K562 (cell line): ENCODE measurements around the gene CLIP1. TPM values are rescaled to one million over a fixed set of nuclear protein-coding genes. Genes with fewer than 3 reads are reported as not detected.

Experiments used
- JUN ChIP-seq, 2 experiments: sonication (generic) in 1 of 2; formaldehyde crosslinking in 1 of 2; IDR thresholded peaks; 2 replicates each; pipeline versions ENCODE4 v1.6.1 to v1.8.0; 2012 to 2022; ENCODE audit warnings: borderline replicate concordance in 2 of 2, mild to moderate bottlenecking in 2 of 2, improper control_type of control experiment in 1 of 2, low read depth in 1 of 2, low read length in 1 of 2, missing genetic modification reagents in 1 of 2
- KDM5B ChIP-seq: fragments of 200-600 bp; sonication (generic); IDR thresholded peaks from 2 replicates; pipeline ENCODE4 v1.6.1; 2012; ENCODE audit warnings: low read depth, mild to moderate bottlenecking, moderate library complexity, low read length, control low read depth, inconsistent platforms; ENCODE audit not compliant: insufficient replicate concordance
- MCM5 ChIP-seq: fragments of 450-650 bp; IDR thresholded peaks from 2 replicates; pipeline ENCODE4 v1.6.1; 2016; ENCODE audit warnings: low read depth
- NFXL1 ChIP-seq: fragments of 450-650 bp; formaldehyde crosslinking; IDR thresholded peaks from 2 replicates; pipeline ENCODE4 v1.4.0; 2021; ENCODE audit warnings: mild to moderate bottlenecking
- SIX5 ChIP-seq, 2 experiments: IDR thresholded peaks; 2 replicates each; pipeline ENCODE4 v1.6.1; 2011; ENCODE audit warnings: low read length in 2 of 2, borderline replicate concordance in 1 of 2, low read depth in 1 of 2, mild to moderate bottlenecking in 1 of 2, moderate library complexity in 1 of 2; ENCODE audit not compliant: insufficient read depth in 1 of 2
- ZNF212 ChIP-seq: fragments of 450-650 bp; formaldehyde crosslinking; IDR thresholded peaks from 2 replicates; pipeline ENCODE4 v1.4.0; 2020; ENCODE audit warnings: mild to moderate bottlenecking
- ZNF316 ChIP-seq: fragments of 450-650 bp; IDR thresholded peaks from 2 replicates; pipeline ENCODE4 v1.6.1; 2016
- ZNF696 ChIP-seq: fragments of 250-450 bp; sonication (Bioruptor Pico); conservative IDR thresholded peaks from 2 replicates; pipeline ENCODE4 v1.4.0; 2020; ENCODE audit warnings: mild to moderate bottlenecking, moderate library complexity
- ZZZ3 ChIP-seq: fragments of 450-650 bp; IDR thresholded peaks from 2 replicates; pipeline ENCODE4 v1.6.1; 2016; ENCODE audit warnings: antibody characterized with exemption, mild to moderate bottlenecking, moderate library complexity
- polyA plus RNA-seq, 8 experiments: library from polyadenylated mRNA; depleted of rRNA in 4 of 8; stranded (reverse) in 5 of 8; unstranded in 3 of 8; fragments of >200 nt; fragmentation: Nextera tagmentation in 2 of 8; fragmentation: Illumina TruSeq in 1 of 8; extraction: Ambion mirVana in 2 of 8; extraction: Trizol in 1 of 8; gene quantifications; 2 replicates each; pipeline versions ENCODE4 v1.2.1 to v1.2.3, GENCODE V29; 2011 to 2014; ENCODE audit warnings: inconsistent platforms in 1 of 8, missing spikeins in 1 of 8
- total RNA-seq, 7 experiments: library from RNA; depleted of rRNA in 6 of 7; stranded (reverse); fragments of >200 nt in 6 of 7; fragmentation: Illumina TruSeq in 2 of 7; extraction: Trizol in 2 of 7; gene quantifications; 2 replicates each; pipeline versions ENCODE4 v1.2.1 to v1.2.3, GENCODE V29; 2011 to 2021; ENCODE audit warnings: low replicate concordance in 1 of 7
- TF ChIP-seq, protein P1 (sequence below): sonication (generic); formaldehyde crosslinking; IDR thresholded peaks from 2 replicates; pipeline ENCODE4 v1.9.0; 2022; ENCODE audit warnings: mild to moderate bottlenecking, missing genetic modification reagents
- TF ChIP-seq, protein P2 (sequence below): fragments of 450-650 bp; IDR thresholded peaks from 2 replicates; pipeline ENCODE4 v1.6.1; 2016; ENCODE audit warnings: mild to moderate bottlenecking, moderate library complexity
- TF ChIP-seq, protein P3 (sequence below): fragments of 450-650 bp; IDR thresholded peaks from 2 replicates; pipeline ENCODE4 v1.6.1; 2018; ENCODE audit warnings: mild to moderate bottlenecking, low read depth; ENCODE audit not compliant: partially characterized antibody

Gene CLIP1
- total and polyA plus RNA-seq, 9 of the 15 experiments (the other 6 are each of a cell fraction or from before 2014, with no cell fraction given): 5.8 to 33.9 (median 27.6) TPM

DNA sequence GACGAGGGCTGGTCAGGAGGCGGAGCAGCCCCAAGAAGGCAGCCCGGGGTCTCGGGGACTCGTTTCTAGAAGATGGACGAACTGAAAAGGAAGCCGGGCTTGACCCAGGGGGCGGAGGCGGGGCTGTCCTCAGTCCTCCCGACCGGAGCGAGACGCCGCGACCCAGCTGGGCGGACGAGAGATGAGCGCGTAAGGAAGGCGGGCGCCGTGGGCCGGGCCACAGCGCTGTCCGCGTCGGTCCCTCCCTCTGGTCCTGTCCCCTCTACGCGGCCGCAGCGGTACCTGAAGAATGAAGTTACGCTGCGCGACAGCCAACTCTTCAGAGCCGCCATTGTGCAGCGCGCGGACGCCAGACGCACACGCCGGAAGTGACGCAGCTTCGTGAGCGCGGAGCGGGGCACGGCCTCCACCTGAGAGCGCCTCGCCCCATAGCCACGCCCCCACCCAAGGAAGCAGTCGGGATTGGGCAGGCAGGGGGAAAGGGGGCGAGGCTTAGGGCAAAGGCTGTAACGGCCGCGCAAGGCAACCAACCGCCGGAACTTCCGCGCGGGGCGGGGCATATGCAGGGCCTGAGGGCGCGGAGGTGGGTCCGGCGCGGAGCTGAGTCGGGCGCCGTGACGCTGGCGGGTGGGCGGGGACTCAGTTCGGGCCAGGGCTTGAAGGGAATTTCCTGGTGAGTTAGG, 196.6 kb downstream of the CLIP1 start, which contains the start of gene DIABLO (continued):
- TF ChIP-seq, protein P1, sequence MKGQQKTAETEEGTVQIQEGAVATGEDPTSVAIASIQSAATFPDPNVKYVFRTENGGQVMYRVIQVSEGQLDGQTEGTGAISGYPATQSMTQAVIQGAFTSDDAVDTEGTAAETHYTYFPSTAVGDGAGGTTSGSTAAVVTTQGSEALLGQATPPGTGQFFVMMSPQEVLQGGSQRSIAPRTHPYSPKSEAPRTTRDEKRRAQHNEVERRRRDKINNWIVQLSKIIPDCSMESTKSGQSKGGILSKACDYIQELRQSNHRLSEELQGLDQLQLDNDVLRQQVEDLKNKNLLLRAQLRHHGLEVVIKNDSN (CRISPR knock-in tag): no peak; the same call in 1 of the 2 replicates
- TF ChIP-seq MCM5 (no peak), ZNF212 (CRISPR knock-in tag) (no peak), SIX5 (IDR thresholded peaks at IDR 0.05; ENCODE audit: borderline replicate concordance in 1 of 2, insufficient read depth in 1 of 2, low read depth in 1 of 2, low read length in 2 of 2) (peak in 1 of 2 experiments; percentile 13; a peak in 1 of 4 replicates), KDM5B (peak; percentile 97), NFXL1 (CRISPR knock-in tag) (no peak), ZNF316 (no peak), ZZZ3 (no peak), JUN (IDR thresholded peaks at IDR 0.05; ENCODE audit: borderline replicate concordance, low read depth, low read length) (no peak), JUN (CRISPR knock-in tag; IDR thresholded peaks at IDR 0.05; ENCODE audit: borderline replicate concordance) (0 out of 2 replicates have a peak, but pooled peaks have one; percentile 79), ZNF696 (CRISPR knock-in tag) (no peak)
- TF ChIP-seq, protein P2, sequence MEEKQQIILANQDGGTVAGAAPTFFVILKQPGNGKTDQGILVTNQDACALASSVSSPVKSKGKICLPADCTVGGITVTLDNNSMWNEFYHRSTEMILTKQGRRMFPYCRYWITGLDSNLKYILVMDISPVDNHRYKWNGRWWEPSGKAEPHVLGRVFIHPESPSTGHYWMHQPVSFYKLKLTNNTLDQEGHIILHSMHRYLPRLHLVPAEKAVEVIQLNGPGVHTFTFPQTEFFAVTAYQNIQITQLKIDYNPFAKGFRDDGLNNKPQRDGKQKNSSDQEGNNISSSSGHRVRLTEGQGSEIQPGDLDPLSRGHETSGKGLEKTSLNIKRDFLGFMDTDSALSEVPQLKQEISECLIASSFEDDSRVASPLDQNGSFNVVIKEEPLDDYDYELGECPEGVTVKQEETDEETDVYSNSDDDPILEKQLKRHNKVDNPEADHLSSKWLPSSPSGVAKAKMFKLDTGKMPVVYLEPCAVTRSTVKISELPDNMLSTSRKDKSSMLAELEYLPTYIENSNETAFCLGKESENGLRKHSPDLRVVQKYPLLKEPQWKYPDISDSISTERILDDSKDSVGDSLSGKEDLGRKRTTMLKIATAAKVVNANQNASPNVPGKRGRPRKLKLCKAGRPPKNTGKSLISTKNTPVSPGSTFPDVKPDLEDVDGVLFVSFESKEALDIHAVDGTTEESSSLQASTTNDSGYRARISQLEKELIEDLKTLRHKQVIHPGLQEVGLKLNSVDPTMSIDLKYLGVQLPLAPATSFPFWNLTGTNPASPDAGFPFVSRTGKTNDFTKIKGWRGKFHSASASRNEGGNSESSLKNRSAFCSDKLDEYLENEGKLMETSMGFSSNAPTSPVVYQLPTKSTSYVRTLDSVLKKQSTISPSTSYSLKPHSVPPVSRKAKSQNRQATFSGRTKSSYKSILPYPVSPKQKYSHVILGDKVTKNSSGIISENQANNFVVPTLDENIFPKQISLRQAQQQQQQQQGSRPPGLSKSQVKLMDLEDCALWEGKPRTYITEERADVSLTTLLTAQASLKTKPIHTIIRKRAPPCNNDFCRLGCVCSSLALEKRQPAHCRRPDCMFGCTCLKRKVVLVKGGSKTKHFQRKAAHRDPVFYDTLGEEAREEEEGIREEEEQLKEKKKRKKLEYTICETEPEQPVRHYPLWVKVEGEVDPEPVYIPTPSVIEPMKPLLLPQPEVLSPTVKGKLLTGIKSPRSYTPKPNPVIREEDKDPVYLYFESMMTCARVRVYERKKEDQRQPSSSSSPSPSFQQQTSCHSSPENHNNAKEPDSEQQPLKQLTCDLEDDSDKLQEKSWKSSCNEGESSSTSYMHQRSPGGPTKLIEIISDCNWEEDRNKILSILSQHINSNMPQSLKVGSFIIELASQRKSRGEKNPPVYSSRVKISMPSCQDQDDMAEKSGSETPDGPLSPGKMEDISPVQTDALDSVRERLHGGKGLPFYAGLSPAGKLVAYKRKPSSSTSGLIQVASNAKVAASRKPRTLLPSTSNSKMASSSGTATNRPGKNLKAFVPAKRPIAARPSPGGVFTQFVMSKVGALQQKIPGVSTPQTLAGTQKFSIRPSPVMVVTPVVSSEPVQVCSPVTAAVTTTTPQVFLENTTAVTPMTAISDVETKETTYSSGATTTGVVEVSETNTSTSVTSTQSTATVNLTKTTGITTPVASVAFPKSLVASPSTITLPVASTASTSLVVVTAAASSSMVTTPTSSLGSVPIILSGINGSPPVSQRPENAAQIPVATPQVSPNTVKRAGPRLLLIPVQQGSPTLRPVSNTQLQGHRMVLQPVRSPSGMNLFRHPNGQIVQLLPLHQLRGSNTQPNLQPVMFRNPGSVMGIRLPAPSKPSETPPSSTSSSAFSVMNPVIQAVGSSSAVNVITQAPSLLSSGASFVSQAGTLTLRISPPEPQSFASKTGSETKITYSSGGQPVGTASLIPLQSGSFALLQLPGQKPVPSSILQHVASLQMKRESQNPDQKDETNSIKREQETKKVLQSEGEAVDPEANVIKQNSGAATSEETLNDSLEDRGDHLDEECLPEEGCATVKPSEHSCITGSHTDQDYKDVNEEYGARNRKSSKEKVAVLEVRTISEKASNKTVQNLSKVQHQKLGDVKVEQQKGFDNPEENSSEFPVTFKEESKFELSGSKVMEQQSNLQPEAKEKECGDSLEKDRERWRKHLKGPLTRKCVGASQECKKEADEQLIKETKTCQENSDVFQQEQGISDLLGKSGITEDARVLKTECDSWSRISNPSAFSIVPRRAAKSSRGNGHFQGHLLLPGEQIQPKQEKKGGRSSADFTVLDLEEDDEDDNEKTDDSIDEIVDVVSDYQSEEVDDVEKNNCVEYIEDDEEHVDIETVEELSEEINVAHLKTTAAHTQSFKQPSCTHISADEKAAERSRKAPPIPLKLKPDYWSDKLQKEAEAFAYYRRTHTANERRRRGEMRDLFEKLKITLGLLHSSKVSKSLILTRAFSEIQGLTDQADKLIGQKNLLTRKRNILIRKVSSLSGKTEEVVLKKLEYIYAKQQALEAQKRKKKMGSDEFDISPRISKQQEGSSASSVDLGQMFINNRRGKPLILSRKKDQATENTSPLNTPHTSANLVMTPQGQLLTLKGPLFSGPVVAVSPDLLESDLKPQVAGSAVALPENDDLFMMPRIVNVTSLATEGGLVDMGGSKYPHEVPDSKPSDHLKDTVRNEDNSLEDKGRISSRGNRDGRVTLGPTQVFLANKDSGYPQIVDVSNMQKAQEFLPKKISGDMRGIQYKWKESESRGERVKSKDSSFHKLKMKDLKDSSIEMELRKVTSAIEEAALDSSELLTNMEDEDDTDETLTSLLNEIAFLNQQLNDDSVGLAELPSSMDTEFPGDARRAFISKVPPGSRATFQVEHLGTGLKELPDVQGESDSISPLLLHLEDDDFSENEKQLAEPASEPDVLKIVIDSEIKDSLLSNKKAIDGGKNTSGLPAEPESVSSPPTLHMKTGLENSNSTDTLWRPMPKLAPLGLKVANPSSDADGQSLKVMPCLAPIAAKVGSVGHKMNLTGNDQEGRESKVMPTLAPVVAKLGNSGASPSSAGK: no peak
- TF ChIP-seq, protein P3, sequence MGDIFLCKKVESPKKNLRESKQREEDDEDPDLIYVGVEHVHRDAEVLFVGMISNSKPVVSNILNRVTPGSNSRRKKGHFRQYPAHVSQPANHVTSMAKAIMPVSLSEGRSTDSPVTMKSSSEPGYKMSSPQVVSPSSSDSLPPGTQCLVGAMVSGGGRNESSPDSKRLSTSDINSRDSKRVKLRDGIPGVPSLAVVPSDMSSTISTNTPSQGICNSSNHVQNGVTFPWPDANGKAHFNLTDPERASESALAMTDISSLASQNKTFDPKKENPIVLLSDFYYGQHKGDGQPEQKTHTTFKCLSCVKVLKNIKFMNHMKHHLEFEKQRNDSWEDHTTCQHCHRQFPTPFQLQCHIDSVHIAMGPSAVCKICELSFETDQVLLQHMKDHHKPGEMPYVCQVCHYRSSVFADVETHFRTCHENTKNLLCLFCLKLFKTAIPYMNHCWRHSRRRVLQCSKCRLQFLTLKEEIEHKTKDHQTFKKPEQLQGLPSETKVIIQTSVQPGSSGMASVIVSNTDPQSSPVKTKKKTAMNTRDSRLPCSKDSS: no peak
